Esophagus muscularis mucosa (tissue), 4 donors: ENCODE results near the gene HAUS5. TPM values are rescaled to one million over a fixed set of nuclear protein-coding genes. Genes with fewer than 3 reads are reported as not detected.
A peak's percentile ranks its signal among the peaks of the same experiment; 100 is the strongest.

ENCODE experiments used
- DNase-seq: peaks from one replicate; pipeline ENCODE4 v3.0.0-alpha.2; 2017; ENCODE audit errors: extremely low spot score
- H3K27ac ChIP-seq, 4 donors: fragments of 200-600 bp; sonication (generic); replicated peaks in 1 of 4; 1 replicate in 3 of 4; 2 replicates in 1 of 4; pipeline ENCODE4 v1.5.1; 2016 to 2019; ENCODE audit warnings: mild to moderate bottlenecking in 1 of 4
- H3K27me3 ChIP-seq, 4 donors: fragments of 200-600 bp; sonication (generic); one replicate each; pipeline versions ENCODE4 v1.5.1 to v1.6.0; 2016 to 2019
- H3K36me3 ChIP-seq, 4 donors: fragments of 200-600 bp; sonication (generic); one replicate each; pipeline ENCODE4 v1.5.1; 2016 to 2019
- H3K4me1 ChIP-seq, 4 donors: fragments of 200-600 bp; sonication (generic); one replicate each; pipeline ENCODE4 v1.5.1; 2016 to 2019
- H3K4me3 ChIP-seq, 4 donors: fragments of 200-600 bp; sonication (generic); 1 replicate in 2 of 4; 2 replicates in 2 of 4; pipeline ENCODE4 v1.5.1; 2016 to 2019; ENCODE audit warnings: mild to moderate bottlenecking in 4 of 4, moderate library complexity in 1 of 4
- H3K9me3 ChIP-seq, 4 donors: fragments of 200-600 bp; sonication (generic); 1 replicate in 3 of 4; 2 replicates in 1 of 4; pipeline ENCODE4 v1.5.1; 2016 to 2019
- EP300 ChIP-seq: sonication (generic); formaldehyde crosslinking; IDR thresholded peaks from one replicate; pipeline ENCODE4 v1.6.1; 2017; ENCODE audit warnings: antibody characterized with exemption
- POLR2A ChIP-seq: fragments of 450-650 bp; IDR thresholded peaks from one replicate; pipeline ENCODE4 v1.6.1; 2017; ENCODE audit warnings: antibody characterized with exemption, moderate library complexity, mild to moderate bottlenecking, low read depth
- POLR2AphosphoS5 ChIP-seq, 2 donors: sonication (generic); formaldehyde crosslinking; IDR thresholded peaks; one replicate each; pipeline ENCODE4 v1.6.1; 2017; ENCODE audit warnings: antibody characterized with exemption in 2 of 2
- WGBS: methylation state at CpG from one replicate; pipeline ENCODE4 v1.1.5; 2018; 5-methylcytosine and 5-hydroxymethylcytosine counted together
- intact Hi-C: fragments of 100-400 bp; cut with DNase I; formaldehyde crosslinking; loops from one replicate; pipeline ENCODE4 v1.15.1; 2023
- total RNA-seq, 4 donors: library from RNA; depleted of rRNA; stranded (reverse); fragments of >200 nt; gene quantifications; one replicate each; pipeline versions ENCODE4 v1.1.0 to v1.2.1, GENCODE V29; 2016
- TF ChIP-seq, protein P1 (sequence below), 3 experiments: fragments of 200-600 bp in 2 of 3; fragments of 450-650 bp in 1 of 3; sonication (generic) in 2 of 3; IDR thresholded peaks; one replicate each; pipeline ENCODE4 v1.5.1; 2017 to 2019; ENCODE audit warnings: antibody characterized with exemption in 3 of 3, mild to moderate bottlenecking in 2 of 3, moderate library complexity in 1 of 3

HAUS5 gene
- total RNA-seq, 4 donors from 2014 or later = 3.7 to 4.7 (median 4.3) TPM

DNA sequence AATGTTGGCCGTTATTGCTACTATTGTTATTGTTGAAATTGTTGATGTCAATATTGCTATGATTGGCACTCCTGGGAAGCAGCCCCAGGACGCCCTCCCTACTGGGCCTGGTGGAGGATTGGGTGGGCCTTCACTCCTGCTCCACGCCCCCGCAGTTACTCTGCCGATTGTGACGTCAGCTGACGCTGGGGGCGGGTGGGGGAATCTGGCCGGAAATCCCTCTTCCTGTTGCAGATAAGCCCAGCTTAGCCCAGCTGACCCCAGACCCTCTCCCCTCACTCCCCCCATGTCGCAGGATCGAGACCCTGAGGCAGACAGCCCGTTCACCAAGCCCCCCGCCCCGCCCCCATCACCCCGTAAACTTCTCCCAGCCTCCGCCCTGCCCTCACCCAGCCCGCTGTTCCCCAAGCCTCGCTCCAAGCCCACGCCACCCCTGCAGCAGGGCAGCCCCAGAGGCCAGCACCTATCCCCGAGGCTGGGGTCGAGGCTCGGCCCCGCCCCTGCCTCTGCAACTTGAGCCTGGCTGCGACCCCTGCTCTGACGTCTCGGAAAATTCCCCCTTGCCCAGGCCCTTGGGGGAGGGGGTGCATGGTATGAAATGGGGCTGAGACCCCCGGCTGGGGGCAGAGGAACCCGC, 29.1 kb downstream of the HAUS5 start, which contains the start of gene ETV2:
TSS of gene ETV2 (plus strand) at position 231 of the 637 bp plus-strand sequence. CDS start 716 bp downstream, outside the sequence.
- H3K36me3 ChIP-seq = peaks cover 13 to 18% (median 17%) of the 10 kb centered on the region in 4 donors
- TF ChIP-seq, protein P1, sequence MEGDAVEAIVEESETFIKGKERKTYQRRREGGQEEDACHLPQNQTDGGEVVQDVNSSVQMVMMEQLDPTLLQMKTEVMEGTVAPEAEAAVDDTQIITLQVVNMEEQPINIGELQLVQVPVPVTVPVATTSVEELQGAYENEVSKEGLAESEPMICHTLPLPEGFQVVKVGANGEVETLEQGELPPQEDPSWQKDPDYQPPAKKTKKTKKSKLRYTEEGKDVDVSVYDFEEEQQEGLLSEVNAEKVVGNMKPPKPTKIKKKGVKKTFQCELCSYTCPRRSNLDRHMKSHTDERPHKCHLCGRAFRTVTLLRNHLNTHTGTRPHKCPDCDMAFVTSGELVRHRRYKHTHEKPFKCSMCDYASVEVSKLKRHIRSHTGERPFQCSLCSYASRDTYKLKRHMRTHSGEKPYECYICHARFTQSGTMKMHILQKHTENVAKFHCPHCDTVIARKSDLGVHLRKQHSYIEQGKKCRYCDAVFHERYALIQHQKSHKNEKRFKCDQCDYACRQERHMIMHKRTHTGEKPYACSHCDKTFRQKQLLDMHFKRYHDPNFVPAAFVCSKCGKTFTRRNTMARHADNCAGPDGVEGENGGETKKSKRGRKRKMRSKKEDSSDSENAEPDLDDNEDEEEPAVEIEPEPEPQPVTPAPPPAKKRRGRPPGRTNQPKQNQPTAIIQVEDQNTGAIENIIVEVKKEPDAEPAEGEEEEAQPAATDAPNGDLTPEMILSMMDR (IDR thresholded peaks at IDR 0.05) = no peak
- TF ChIP-seq POLR2AphosphoS5 (IDR thresholded peaks at IDR 0.05) (no peak), POLR2A (no peak), EP300 (no peak)
- H3K27ac ChIP-seq = no peak within 1 kb of the TSS
- no peaks in the 10 kb centered on the region for H3K9me3 ChIP-seq
- H3K4me1 ChIP-seq = peaks cover 15 to 40% (median 39%) of the 10 kb centered on the region in 4 donors
- no peak within 1 kb of the TSS for H3K4me3 ChIP-seq
- no peak for DNase-seq
- WGBS = 26% methylated on average over 20 of the region's 28 CpGs
- H3K27me3 ChIP-seq = no peaks in the 10 kb centered on the region
- intact Hi-C loops = loop anchor here (2.0 kb wide), 1 partner anchor 13 kb away; the partner anchor contains the start of gene RBM42

DNA sequence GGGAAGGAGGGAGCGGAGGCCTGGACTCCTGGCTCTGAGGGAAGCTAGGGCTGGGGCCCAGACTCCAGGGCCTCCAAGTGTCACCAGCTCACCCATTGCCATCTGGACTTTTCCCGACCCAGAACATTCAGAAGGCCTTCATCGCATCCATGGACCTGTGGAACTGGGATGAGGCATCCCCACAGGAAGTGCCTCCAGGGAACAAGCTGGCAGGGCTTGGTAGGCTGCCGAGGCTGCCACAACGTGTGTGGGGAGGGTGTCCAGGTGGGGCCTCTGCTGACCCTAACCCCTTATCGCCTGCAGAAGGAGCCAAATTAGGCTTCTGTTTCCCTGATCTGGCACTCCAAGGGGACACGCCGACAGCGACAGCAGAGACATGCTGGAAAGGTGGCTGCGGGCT, 29.8 kb downstream of the HAUS5 start:
- Histone ChIP-seq H3K4me1 (peaks cover 15 to 41% (median 39%) of the 10 kb centered on the region in 4 donors), H3K27ac (no peak overlapping the region), H3K36me3 (peaks cover 6 to 11% (median 10%) of the 10 kb centered on the region in 4 donors), H3K27me3 (no peaks in the 10 kb centered on the region), H3K9me3 (no peaks in the 10 kb centered on the region), H3K4me3 (no peak overlapping the region)
- intact Hi-C loops = loop anchor here (2.0 kb wide), 1 partner anchor 14 kb away; the partner anchor contains the start of gene RBM42
- WGBS = 92% methylated on average over 6 of the region's 10 CpGs
- DNase-seq = no peak
- TF ChIP-seq EP300 (no peak), POLR2A (no peak), POLR2AphosphoS5 (IDR thresholded peaks at IDR 0.05) (no peak)
- TF ChIP-seq, protein P1 (IDR thresholded peaks at IDR 0.05) = no peak

DNA sequence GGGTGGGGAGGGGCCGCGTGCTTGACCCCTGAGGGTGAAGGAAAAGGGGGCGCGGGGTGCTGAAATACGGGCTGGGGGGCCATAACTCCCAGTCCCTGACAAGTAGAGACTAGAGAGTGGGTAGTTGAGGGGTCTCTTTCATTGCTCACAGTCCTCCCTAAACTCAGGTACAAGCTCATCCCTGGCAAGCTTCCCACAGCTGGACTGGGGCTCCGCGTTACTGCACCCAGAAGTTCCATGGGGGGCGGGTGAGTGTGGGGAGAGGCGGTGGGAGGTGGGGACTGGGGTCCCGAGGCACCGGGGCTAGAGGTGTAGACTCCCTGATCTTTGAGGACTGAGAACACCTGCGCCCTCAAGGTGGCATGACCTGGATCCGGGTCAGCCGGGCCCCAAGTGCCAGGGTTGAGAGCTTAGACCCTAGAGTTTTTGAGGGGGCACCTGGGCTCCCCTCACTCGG, 30.3 kb downstream of the HAUS5 start:
- TF ChIP-seq, protein P1 (IDR thresholded peaks at IDR 0.05) = no peak
- TF ChIP-seq EP300 (no peak), POLR2AphosphoS5 (IDR thresholded peaks at IDR 0.05) (no peak), POLR2A (no peak)
- Histone ChIP-seq H3K27me3 (no peaks in the 10 kb centered on the region), H3K4me1 (peaks cover 15 to 46% (median 44%) of the 10 kb centered on the region in 4 donors), H3K36me3 (peaks cover 1 to 6% (median 5%) of the 10 kb centered on the region in 4 donors), H3K9me3 (no peaks in the 10 kb centered on the region), H3K4me3 (peak overlapping the region; percentile 59 to 80 (median 62)), H3K27ac (peak overlapping the region; percentile 83 to 95 (median 88))
- no peak for DNase-seq
- intact Hi-C loops = loop anchor here (2.0 kb wide), 1 partner anchor 14 kb away; the partner anchor contains the start of gene RBM42
- 64% methylated on average over 5 of the region's 15 CpGs for WGBS

- H3K36me3 ChIP-seq = no peaks in the 10 kb centered on the region
- no peaks in the 10 kb centered on the region for H3K27me3 ChIP-seq
- peak overlapping the region; percentile 83 to 95 (median 88) for H3K27ac ChIP-seq
- H3K4me3 ChIP-seq = peak overlapping the region; percentile 59 to 80 (median 62)
- DNase-seq = peak; percentile 95
- 0% methylated on average over 15 of the region's 69 CpGs for WGBS
- H3K9me3 ChIP-seq = no peaks in the 10 kb centered on the region
- TF ChIP-seq POLR2A = no peak
- TF ChIP-seq, protein P1 (IDR thresholded peaks at IDR 0.05) = peak in 1 of 3 experiments; percentile 5
- peak; percentile 17 to 75 for TF ChIP-seq POLR2AphosphoS5 (IDR thresholded peaks at IDR 0.05)
- peaks cover 15 to 47% (median 45%) of the 10 kb centered on the region in 4 donors for H3K4me1 ChIP-seq
- intact Hi-C loops = loop anchor here (2.0 kb wide), 1 partner anchor 15 kb away; the partner anchor contains the start of gene RBM42
Measured at GRCh38 chr19:35643255-35644205, 31.0 kb downstream of the HAUS5 start.
